Fibroblast of skin of scalp (primary cell): ENCODE results near the gene RPP40.
A peak's percentile ranks its signal among the peaks of the same experiment; 100 is the strongest.

Experiments
- DNase-seq: peaks from one replicate; pipeline ENCODE4 v3.0.0-alpha.2; 2013

RPP40 gene

GRCh38 chr6:4969609-4970285 lies 34.1 kb downstream of the RPP40 start:
- no peak for DNase-seq

GRCh38 chr6:4967301-4968030 lies 36.4 kb downstream of the RPP40 start:
- peak; percentile 13 for DNase-seq

DNA sequence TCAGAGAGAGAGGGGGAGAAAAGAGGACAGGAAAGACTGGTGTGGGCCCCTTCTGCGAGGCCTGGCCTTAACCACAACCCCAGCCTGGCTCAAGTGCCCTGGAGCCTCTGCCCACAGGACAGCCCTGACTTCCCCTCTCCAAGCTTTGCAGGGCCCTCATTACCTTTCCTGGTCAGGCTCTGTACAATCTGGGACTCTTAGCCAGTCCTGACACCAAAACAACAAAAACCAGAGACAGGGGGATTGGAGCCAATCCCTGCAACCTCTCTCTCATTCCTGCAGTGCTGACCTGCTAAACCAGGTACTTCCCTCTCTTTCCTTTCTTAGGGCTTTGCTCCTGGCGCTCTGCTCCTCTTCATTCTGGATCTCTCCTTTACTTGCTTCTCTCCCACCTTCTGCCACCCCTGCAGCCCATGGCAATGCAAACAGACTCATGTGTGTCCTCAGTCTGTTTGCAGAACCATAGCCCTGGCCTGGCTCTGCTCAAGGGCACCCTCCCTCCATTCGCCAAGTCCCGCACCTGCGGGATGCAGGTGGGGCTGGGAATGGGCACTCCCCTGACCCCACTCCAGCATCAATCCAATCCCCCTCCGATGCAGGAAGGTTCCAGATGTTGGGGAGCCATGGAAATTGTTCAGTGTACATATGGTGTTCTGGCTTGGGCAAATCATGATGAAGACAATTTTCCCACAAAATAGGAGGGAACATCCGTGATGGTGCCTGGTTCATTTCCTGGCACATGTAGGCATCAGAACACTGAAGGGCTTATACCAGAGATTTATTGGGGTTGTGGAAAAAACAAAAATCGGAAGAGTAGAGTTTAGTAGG lies 38.1 kb downstream of the RPP40 start:
- DNase-seq, result no peak

- no peak for DNase-seq
Measured at GRCh38 chr6:4964675-4965561, 38.9 kb downstream of the RPP40 start.

GRCh38 chr6:4962905-4963304 lies 40.9 kb downstream of the RPP40 start:
- peak; percentile 40 for DNase-seq

DNA sequence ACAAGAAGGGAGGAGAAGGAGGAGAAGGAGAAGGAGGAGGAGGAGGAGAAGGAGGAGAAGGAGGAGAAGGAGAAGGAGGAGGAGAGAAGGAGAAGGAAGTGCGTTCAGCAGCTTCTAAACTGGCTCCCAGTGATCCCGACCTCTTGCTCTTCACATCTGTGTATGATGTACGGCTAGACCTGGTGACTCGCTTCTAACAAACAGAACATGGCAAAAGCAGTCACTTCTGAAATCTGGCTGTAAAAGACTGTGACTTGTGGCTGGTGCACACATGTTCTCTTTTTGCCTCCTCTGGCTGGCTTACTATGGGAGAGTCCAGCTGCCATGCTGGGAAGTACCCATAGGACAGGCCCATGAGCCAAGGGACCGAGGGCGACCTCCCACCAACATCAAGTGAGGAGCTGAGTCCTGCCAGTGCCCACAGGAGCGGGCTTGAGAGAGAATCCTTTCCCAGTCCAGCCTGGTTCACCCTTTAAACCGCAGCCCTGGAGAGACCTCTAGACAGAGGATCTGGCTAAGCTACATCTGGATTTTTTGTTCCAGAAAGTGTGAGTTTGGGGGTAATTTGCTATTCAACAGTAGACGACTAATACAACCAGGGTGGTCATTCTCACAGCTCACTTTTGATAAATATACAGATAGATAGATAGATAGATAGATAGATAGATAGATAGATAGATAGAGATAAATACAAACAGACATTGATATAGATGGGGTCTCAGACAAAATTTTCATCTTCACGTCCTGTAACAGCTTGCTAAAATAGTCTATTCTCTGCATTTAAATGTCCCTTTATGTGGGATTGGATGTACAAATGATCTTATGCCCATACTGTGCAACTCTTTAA lies 42.3 kb downstream of the RPP40 start:
- no peak for DNase-seq

GRCh38 chr6:4958624-4959023 lies 45.2 kb downstream of the RPP40 start:
- DNase-seq, result no peak

DNA sequence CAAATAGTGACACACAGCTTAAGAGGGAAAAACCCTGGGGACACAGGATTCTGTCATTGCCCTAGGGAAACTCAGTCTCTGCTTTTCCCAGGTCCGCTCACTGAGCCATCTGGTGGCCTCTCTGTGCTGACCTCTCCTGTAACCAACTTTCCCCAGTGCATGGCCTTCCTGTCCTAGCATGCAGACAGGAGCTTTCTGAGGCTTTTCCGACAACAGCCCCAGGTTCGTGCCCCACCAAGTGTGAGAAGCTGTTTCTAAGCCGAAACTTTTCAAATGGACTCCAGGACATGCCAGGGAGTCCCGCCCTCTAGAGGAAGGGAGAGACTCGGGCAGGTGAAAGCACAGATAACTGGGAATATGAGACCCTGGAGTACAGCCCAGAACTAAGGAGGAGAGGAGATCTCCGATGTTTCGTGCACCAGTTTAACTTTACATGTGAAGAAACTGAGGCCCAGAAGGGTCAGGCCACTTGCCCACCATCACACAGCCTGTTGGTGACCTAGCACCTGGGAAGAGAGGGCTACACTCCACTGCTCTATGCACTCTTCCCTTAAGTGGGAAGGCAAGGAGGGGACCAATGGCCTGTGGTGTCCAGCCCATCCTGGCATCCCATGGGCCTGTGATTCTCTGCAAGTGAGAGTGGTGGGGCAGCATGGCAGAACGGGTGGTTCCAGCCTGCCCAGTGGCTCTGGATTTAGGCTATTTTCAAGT lies 46.2 kb downstream of the RPP40 start:
- peak; percentile 27 for DNase-seq

DNA sequence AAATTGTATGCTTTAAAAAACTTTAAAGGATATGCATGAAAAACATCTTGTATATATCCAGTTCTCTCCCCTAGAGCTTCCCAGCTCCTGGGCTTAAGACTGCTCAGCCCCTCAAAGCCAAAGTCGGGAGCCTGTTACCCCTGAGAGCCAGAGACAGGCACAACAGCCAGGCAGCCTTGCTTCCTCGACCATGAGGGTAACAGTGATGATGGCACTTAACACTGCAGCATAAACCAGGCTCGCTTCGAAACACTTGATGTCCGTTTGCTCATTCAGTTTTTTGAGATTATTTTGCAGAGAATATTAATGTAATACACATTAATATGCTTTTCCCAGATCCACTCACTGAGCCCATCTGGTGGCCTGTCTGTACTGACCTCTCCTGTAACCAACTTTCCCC lies 47.2 kb downstream of the RPP40 start:
- DNase-seq, result no peak

DNA sequence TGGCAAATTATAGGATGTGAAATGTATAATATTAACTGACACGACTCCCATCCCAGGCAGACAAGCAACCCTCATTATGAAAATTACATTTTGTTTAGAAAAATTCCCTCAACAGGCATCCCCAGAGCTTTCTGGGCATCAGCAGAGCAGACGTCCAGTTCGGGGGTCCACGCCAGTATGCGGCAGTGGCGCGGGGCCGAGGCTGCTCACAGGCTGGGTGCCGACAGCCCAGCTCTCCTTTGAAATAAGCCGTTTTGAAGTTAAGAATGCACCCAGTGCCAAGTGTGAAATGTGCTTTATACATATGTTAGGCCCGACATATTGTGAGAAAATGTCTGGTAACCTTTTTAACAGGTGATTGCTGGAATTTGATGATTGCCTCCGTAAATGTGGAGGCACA lies 50.4 kb downstream of the RPP40 start:
- no peak for DNase-seq

GRCh38 chr6:4950836-4951533 lies 52.9 kb downstream of the RPP40 start:
- no peak for DNase-seq

- no peak for DNase-seq
Measured at GRCh38 chr6:4950076-4950475, 53.8 kb downstream of the RPP40 start.

DNA sequence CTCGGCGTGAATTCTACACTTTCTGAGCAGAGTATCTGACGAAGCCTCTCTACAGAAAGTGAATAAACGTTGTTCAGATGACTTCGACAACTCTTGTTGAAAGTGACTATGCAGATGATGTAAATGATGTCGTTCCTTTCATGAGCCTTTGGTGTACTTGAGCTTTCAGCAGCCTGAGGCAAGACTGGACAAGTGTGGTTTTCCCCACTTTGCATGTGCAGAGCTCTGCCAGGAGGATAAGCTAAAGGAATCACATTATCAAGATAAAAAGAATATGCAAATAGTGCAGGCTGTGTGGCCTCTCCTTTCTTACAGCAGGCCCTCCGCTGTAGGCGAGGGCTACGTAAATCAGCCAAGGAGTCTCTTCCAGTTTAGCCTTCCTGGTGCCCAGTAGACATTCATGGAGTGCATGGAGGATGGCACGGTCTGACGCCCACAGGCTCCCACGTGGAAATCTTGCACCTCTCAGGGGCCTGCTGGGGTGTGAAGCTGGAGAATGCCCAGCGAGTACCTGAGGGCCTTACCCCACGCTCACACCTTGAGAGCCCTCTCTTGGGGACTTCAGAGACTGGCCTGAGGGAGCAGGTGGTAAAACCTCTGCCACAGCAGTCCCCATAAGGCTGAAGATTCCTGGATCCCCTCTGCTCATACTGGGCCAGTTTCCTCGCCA lies 54.9 kb downstream of the RPP40 start:
- no peak for DNase-seq

DNA sequence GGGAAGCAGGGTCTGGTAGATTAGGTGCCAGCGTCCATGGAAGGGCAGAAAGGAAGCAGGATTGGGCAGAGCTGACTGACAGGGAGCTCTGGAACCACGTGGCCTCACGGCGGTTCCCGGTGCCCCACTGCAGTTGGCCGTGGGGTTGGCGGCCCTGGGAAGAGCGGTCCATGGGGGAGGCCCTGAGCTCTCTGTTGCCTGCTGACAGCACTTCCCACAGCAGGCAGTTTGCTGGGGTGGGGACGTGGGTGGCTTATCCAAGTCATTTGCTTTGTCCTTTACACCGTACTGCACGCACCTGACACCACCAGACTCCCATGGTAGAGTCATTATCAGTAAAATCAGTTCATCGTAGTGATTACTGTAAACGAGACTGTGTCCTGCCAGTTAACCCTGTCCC lies 56.1 kb downstream of the RPP40 start:
- no peak for DNase-seq

DNA sequence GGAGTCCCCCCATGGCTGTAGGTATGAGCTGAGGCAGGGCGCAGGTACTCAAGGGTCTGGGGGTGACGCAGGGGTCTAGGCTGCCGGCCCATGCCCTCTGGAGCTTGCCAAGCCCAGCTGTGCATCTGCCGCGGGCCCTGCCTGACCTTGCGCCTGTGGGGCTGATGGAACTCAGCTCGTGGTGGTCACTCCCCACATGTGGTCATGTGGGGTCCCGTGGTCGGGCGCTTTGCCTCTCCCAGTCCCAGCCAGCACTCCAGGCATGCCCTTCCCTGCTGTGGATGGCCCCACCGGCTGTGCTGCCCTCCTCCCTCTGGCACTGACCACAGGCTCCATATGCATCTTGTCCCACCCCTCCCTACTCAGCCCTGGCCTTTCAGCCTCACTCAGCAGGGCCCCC lies 57.3 kb downstream of the RPP40 start:
- DNase-seq, result no peak
